Neutrophil (primary cell): ENCODE measurements around the gene CLEC4G.

Experiments
- H3K27ac ChIP-seq: fragments of 200-600 bp; sonication (generic); 2 replicates; pipeline ENCODE4 v1.5.1; 2016; ENCODE audit warnings: mild to moderate bottlenecking, moderate library complexity
- H3K27me3 ChIP-seq: fragments of 200-600 bp; sonication (generic); 2 replicates; pipeline ENCODE4 v1.6.0; 2016; ENCODE audit warnings: mild to moderate bottlenecking
- H3K36me3 ChIP-seq: fragments of 200-600 bp; sonication (generic); 2 replicates; pipeline ENCODE4 v1.5.1; 2017
- H3K4me1 ChIP-seq, 2 experiments: fragments of 200-600 bp in 1 of 2; sonication (generic) in 1 of 2; 1 replicate in 1 of 2; 2 replicates in 1 of 2; pipeline versions ENCODE4 v1.5.1 to v1.6.1; 2013 to 2016; ENCODE audit warnings: low read depth in 1 of 2, low read length in 1 of 2, mild to moderate bottlenecking in 1 of 2, moderate library complexity in 1 of 2; ENCODE audit not compliant: control insufficient read depth in 1 of 2, insufficient read depth in 1 of 2
- H3K4me3 ChIP-seq, 2 experiments: fragments of 200-600 bp in 1 of 2; sonication (generic) in 1 of 2; 1 replicate in 1 of 2; 2 replicates in 1 of 2; pipeline ENCODE4 v1.5.1; 2013 to 2016; ENCODE audit warnings: low read depth in 1 of 2, low read length in 1 of 2, mild to moderate bottlenecking in 1 of 2, moderate library complexity in 1 of 2
- H3K9me3 ChIP-seq: fragments of 200-600 bp; sonication (generic); 2 replicates; pipeline ENCODE4 v1.5.1; 2016
- TF ChIP-seq, protein P1 (sequence below): fragments of 200-600 bp; sonication (generic); IDR thresholded peaks from 2 replicates; pipeline ENCODE4 v1.5.1; 2016; ENCODE audit warnings: antibody characterized with exemption

Gene CLEC4G

DNA sequence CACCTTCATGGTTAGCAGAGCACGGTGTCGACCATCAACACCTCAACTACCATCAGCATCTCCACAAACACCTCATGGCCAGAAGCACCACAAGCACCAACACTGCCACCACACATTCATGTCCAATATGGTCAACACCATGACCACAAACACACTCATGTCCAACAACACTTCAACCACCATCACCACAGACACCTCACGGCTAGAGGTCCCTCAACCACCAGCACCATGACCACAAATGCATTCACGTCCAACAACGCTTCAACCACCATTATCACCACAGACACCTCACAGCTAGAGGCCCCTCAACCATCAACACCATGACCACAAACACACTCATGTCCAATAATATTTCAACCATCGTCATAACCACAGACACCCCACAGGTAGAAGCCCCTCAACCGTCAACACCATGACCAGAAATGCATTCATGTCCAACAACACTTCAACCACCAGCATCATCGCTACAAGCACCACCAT, 41.1 kb downstream of the CLEC4G start:
- TF ChIP-seq, protein P1, sequence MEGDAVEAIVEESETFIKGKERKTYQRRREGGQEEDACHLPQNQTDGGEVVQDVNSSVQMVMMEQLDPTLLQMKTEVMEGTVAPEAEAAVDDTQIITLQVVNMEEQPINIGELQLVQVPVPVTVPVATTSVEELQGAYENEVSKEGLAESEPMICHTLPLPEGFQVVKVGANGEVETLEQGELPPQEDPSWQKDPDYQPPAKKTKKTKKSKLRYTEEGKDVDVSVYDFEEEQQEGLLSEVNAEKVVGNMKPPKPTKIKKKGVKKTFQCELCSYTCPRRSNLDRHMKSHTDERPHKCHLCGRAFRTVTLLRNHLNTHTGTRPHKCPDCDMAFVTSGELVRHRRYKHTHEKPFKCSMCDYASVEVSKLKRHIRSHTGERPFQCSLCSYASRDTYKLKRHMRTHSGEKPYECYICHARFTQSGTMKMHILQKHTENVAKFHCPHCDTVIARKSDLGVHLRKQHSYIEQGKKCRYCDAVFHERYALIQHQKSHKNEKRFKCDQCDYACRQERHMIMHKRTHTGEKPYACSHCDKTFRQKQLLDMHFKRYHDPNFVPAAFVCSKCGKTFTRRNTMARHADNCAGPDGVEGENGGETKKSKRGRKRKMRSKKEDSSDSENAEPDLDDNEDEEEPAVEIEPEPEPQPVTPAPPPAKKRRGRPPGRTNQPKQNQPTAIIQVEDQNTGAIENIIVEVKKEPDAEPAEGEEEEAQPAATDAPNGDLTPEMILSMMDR = no peak
- H3K4me1 ChIP-seq = peaks cover 0 to 4% of the 10 kb centered on the region in 2 experiments
- H3K9me3 ChIP-seq = no peaks in the 10 kb centered on the region
- peaks cover 2% of the 10 kb centered on the region for H3K36me3 ChIP-seq
- no peak overlapping the region for H3K4me3 ChIP-seq
- no peak overlapping the region for H3K27ac ChIP-seq
- H3K27me3 ChIP-seq = peaks cover 5% of the 10 kb centered on the region

DNA sequence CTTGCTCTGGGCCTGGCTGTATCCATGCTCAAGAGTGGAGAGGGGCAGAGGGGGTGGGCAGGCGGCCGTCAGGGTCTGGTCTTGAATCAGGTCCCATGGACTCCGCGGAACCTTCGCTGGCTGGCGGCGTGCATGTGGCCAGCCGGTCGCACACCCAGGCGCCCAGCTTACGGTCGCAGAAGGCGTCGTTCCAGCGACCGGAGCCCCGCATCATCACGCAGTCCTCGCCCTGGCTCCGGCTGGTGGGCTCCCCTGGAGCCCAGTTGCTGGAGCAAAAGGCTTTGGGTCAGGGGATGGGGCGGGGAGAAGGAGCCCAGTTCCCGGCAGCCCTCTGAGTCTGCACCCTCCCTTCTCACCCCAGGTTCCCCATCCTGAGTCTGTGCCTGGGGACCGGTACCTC, 42.7 kb downstream of the CLEC4G start:
- H3K27ac ChIP-seq = no peak overlapping the region
- H3K4me3 ChIP-seq = peak overlapping the region; percentile 36 to 41
- H3K4me1 ChIP-seq = peaks cover 0 to 4% of the 10 kb centered on the region in 2 experiments
- peaks cover 5% of the 10 kb centered on the region for H3K27me3 ChIP-seq
- TF ChIP-seq, protein P1 = no peak
- H3K9me3 ChIP-seq = no peaks in the 10 kb centered on the region
- H3K36me3 ChIP-seq = peaks cover 16% of the 10 kb centered on the region

DNA sequence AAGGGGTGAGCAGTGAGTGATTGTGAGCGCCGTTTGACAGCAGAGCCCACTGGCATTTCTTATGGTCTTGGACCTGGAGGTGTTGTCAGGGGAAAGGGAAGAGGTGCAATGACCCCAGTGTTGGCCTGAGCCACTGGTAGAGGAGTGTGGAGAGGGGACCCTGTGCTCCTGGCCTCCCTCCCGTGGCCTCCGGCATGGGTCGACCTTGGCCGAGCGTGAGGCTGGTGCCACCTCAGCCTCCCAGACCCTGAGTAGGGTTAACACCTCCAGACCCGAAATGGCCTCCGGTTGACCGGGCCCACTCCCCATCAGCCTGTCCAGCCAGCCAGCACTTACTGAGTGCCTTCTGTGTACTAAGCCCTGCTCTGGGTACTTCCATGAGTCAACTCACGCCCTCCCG, 44.7 kb downstream of the CLEC4G start:
- H3K9me3 ChIP-seq = no peaks in the 10 kb centered on the region

DNA sequence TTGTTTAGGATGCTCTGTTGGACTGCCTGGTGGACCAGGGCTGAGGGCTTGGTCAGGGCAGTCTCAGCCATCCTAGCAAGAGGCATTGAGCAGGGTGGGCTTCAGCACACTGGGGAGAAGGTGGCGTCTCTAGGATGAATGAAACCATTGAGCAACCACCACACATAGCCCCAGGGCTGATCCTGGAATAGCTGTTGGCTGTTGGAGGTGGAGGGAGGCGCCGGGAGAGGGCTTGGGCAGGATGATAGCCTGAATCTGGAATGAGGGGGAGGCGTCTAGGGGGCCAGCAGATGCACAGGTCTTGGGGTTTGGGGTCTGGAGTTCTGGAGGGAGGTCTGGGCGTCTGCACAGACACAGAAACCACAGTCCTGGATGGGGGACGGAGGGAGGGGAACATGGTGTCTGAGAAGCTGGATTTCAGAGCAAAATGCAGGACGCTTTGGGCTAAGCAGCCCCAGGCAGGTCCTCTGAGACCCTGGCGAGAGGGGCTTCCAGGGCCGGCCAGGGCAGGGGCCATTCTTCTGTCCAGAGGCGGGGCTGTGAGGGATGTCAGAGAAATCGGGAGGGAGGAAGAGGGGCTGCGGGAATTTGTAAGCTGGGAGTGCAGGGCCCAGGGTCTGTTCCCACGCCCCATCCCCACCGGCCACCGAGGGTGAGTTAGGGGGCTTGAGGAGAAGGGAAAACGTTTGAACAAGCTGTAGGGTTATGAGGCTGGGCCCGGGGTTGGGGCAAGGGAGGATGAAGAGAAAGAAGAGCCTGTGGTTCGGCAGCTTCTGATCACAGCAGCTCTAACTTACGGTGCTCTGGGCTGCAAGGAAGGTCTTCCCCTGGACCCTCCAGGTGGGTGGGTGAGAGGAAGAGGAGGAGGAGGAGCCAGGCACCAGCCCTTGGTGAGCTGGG, 46.1 kb downstream of the CLEC4G start:
- H3K27me3 ChIP-seq = peaks cover 5% of the 10 kb centered on the region
- H3K4me3 ChIP-seq = no peak overlapping the region
- TF ChIP-seq, protein P1 = no peak
- no peaks in the 10 kb centered on the region for H3K9me3 ChIP-seq
- peaks cover 15 to 20% of the 10 kb centered on the region in 2 experiments for H3K4me1 ChIP-seq
- peaks cover 37% of the 10 kb centered on the region for H3K36me3 ChIP-seq
- peak overlapping the region; percentile 47 for H3K27ac ChIP-seq

More for the DNA sequence above, 44.7 kb downstream of the CLEC4G start:
- Histone ChIP-seq H3K27me3 (peaks cover 5% of the 10 kb centered on the region), H3K4me3 (no peak overlapping the region), H3K36me3 (peaks cover 36% of the 10 kb centered on the region), H3K4me1 (peaks cover 5 to 11% of the 10 kb centered on the region in 2 experiments), H3K27ac (peak overlapping the region; percentile 16)
- TF ChIP-seq, protein P1 = no peak

DNA sequence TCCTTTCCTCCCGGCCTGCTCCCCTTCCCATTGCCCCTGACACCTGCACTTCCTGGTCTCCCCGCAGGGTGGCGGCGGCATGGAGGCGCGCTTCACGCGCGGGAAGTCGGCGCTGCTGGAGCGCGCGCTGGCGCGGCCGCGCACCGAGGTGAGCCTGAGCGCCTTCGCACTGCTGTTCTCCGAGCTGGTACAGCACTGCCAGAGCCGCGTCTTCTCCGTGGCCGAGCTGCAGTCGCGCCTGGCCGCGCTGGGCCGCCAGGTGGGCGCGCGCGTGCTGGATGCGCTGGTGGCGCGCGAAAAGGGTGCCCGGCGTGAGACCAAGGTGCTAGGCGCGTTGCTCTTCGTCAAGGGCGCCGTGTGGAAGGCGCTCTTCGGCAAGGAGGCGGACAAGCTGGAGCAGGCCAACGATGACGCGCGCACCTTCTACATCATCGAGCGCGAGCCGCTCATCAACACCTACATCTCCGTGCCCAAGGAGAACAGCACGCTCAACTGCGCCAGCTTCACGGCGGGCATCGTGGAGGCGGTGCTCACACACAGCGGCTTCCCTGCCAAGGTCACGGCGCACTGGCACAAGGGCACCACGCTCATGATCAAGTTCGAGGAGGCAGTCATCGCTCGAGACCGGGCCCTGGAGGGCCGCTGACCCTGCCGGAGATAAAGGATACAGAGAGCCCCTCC, 49.6 kb downstream of the CLEC4G start:
- peaks cover 48 to 49% of the 10 kb centered on the region in 2 experiments for H3K4me1 ChIP-seq

More for the DNA sequence above, 49.6 kb downstream of the CLEC4G start:
- TF ChIP-seq, protein P1 = no peak
- Histone ChIP-seq H3K27me3 (no peaks in the 10 kb centered on the region), H3K4me3 (peak overlapping the region; percentile 97 to 100), H3K36me3 (peaks cover 41% of the 10 kb centered on the region), H3K27ac (peak overlapping the region; percentile 96), H3K9me3 (no peaks in the 10 kb centered on the region)
